ENCODE results near the gene HSPA5.

HSPA5 gene

DNA sequence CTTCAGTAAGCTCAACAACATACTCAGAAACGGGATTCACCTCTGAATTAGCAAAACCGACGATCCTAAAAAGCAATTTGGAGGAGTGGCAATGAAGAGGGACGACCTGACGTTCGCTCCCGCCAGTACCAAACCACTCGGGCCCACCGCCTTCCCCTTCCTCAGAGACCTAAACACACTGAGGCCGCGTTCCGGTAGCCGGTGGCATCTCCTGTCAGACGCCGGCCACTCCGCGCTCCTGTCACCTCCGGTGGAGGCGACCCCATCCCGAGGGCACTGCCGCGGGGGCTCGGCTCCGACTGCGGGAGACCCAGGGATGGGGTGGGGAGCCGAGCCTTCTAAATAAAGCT is 52.2 kb downstream of the HSPA5 start:
- Mint-ChIP-seq H3K4me1 (ENCODE audit: low read depth) (peaks cover 63% of the 10 kb centered on the region), H3K27me3 (no peaks in the 10 kb centered on the region), H3K36me3 (ENCODE audit: low read depth) (peaks cover 7% of the 10 kb centered on the region), H3K9me3 (no peaks in the 10 kb centered on the region), H3K27ac (peak overlapping the region; percentile 96), H3K4me3 (peak overlapping the region; percentile 98)
